ENCODE measurements around the gene PSD4.

Gene PSD4

GRCh38 chr2:113178891-113179290 is 5.1 kb downstream of the PSD4 start:
- peaks cover 58% of the 10 kb centered on the region for H3K36me3 ChIP-seq
- no peak for TF ChIP-seq CTCF (IDR thresholded peaks at IDR 0.05)
- no peaks in the 10 kb centered on the region for H3K27me3 ChIP-seq
- peaks cover 84 to 100% of the 10 kb centered on the region in 2 experiments for H3K4me1 ChIP-seq (ENCODE audit: control insufficient read depth in 1 of 2, insufficient read depth in 1 of 2, low read depth in 1 of 2, low read length in 1 of 2)
- no peak overlapping the region for H3K4me3 ChIP-seq (ENCODE audit: low read depth in 1 of 2, low read length in 1 of 2)
- H3K27ac ChIP-seq: peak overlapping the region; percentile 92
- no peaks in the 10 kb centered on the region for H3K9me3 ChIP-seq

- no peak for TF ChIP-seq CTCF (IDR thresholded peaks at IDR 0.05)
- Histone ChIP-seq H3K27ac (peak overlapping the region; percentile 92), H3K36me3 (peaks cover 64% of the 10 kb centered on the region), H3K4me1 (ENCODE audit: control insufficient read depth in 1 of 2, insufficient read depth in 1 of 2, low read depth in 1 of 2, low read length in 1 of 2) (peaks cover 90 to 100% of the 10 kb centered on the region in 2 experiments), H3K9me3 (no peaks in the 10 kb centered on the region), H3K27me3 (no peaks in the 10 kb centered on the region), H3K4me3 (ENCODE audit: low read depth in 1 of 2, low read length in 1 of 2) (peak overlapping the region in 1 of 2 experiments; percentile 63)
Observed at GRCh38 chr2:113179446-113180045, 5.8 kb downstream of the PSD4 start.

GRCh38 chr2:113180131-113180946 is 6.6 kb downstream of the PSD4 start:
- no peak for TF ChIP-seq CTCF (IDR thresholded peaks at IDR 0.05)
- Histone ChIP-seq H3K36me3 (peaks cover 72% of the 10 kb centered on the region), H3K4me3 (ENCODE audit: low read depth in 1 of 2, low read length in 1 of 2) (peak overlapping the region; percentile 49 to 63), H3K27me3 (no peaks in the 10 kb centered on the region), H3K4me1 (ENCODE audit: control insufficient read depth in 1 of 2, insufficient read depth in 1 of 2, low read depth in 1 of 2, low read length in 1 of 2) (peaks cover 98 to 100% of the 10 kb centered on the region in 2 experiments), H3K9me3 (no peaks in the 10 kb centered on the region), H3K27ac (peak overlapping the region; percentile 92)

- TF ChIP-seq CTCF (IDR thresholded peaks at IDR 0.05): no peak
- H3K9me3 ChIP-seq: no peaks in the 10 kb centered on the region
- peaks cover 81% of the 10 kb centered on the region for H3K36me3 ChIP-seq
- H3K27me3 ChIP-seq: no peaks in the 10 kb centered on the region
- H3K4me3 ChIP-seq (ENCODE audit: low read depth in 1 of 2, low read length in 1 of 2): peak overlapping the region; percentile 49 to 63
- H3K27ac ChIP-seq: peak overlapping the region; percentile 92
- peaks cover 99 to 100% of the 10 kb centered on the region in 2 experiments for H3K4me1 ChIP-seq (ENCODE audit: control insufficient read depth in 1 of 2, insufficient read depth in 1 of 2, low read depth in 1 of 2, low read length in 1 of 2)
Observed at GRCh38 chr2:113181258-113182051, 7.7 kb downstream of the PSD4 start.

GRCh38 chr2:113182471-113183260 is 8.9 kb downstream of the PSD4 start:
- Histone ChIP-seq H3K4me1 (ENCODE audit: control insufficient read depth in 1 of 2, insufficient read depth in 1 of 2, low read depth in 1 of 2, low read length in 1 of 2) (peaks cover 99 to 100% of the 10 kb centered on the region in 2 experiments), H3K9me3 (no peaks in the 10 kb centered on the region), H3K4me3 (ENCODE audit: low read depth in 1 of 2, low read length in 1 of 2) (peak overlapping the region in 1 of 2 experiments; percentile 63), H3K27me3 (no peaks in the 10 kb centered on the region), H3K27ac (peak overlapping the region; percentile 92), H3K36me3 (peaks cover 80% of the 10 kb centered on the region)
- no peak for TF ChIP-seq CTCF (IDR thresholded peaks at IDR 0.05)
